ENCODE results near the gene SNX32.

The SNX32 gene

DNA sequence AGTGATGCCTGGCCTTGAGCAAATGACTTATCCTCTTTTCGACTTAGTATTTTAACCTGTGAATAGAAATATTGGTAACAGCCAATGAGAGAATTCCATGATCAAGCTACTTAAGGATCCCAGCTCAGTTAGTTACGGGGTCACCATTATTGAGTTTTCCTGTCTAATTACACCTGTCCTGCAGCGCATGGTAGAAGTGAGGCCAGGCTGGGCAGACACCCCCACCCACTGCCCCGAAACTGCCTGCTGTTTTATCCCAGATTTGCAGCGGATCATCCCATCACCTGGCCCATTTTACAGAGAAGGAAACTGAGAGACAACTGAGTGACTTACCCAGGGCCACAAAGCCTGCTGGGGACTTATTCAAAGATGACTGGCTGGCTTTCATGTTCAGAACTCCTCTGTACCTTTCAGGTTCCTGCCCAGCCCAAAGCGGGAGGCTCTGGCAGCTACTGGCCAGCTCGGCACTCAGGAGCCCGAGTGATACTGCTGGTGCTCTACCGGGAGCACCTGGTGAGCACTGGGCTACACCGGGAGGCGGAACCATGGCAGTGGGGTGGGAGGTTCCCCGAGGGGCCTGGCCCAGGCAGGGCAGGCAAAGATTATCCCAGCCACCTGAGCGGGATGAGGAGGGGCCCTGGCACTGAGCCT, 27.9 kb downstream of the SNX32 start:
- H3K9ac ChIP-seq (ENCODE audit: low read depth in 1 of 2, low read length in 2 of 2): peak overlapping the region; percentile 82 to 100
- H3K4me1 ChIP-seq (ENCODE audit: control insufficient read depth in 1 of 2, insufficient read depth in 2 of 2, low read length in 2 of 2): peaks cover 14 to 20% of the 10 kb centered on the region in 2 donors
- peaks cover 31 to 47% of the 10 kb centered on the region in 2 donors for H3K36me3 ChIP-seq (ENCODE audit: control insufficient read depth in 1 of 2, insufficient read depth in 2 of 2, low read length in 2 of 2)
- H3K9me3 ChIP-seq (ENCODE audit: control insufficient read depth in 1 of 2, low read length in 2 of 2): no peaks in the 10 kb centered on the region
- no peak overlapping the region for H3K27ac ChIP-seq (ENCODE audit: low read depth, low read length)
- peak overlapping the region; percentile 92 to 96 for H3K4me3 ChIP-seq (ENCODE audit: low read depth in 1 of 2, low read length in 2 of 2)
- no peaks in the 10 kb centered on the region for H3K27me3 ChIP-seq (ENCODE audit: control insufficient read depth in 1 of 2, insufficient read depth in 2 of 2, low read length in 2 of 2)

DNA sequence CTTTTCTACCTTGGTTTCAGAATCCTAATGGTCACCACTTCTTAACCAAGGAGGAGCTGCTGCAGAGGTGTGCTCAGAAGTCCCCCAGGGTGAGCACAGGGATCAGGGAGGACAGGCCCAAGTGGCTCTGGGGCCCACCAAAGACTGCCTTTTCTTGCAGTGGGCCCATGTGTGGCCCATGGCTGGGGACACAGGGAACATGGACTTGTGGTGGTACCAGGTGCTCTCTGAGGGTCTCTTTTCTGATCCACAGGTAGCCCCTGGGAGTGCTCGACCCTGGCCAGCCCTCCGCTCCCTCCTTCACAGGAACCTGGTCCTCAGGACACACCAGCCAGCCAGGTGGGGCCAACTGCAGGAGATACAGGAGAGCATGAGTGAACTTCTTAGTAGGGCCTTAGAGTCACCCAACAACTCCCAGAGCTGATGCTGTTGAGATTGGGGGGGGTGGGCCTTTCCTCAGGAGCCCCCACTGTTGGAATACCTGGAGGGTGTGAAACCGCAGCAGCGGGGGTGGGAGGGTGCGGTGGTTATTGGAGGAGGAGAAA, 28.5 kb downstream of the SNX32 start:
- Histone ChIP-seq H3K9me3 (ENCODE audit: control insufficient read depth in 1 of 2, low read length in 2 of 2) (no peaks in the 10 kb centered on the region), H3K36me3 (ENCODE audit: control insufficient read depth in 1 of 2, insufficient read depth in 2 of 2, low read length in 2 of 2) (peaks cover 37 to 53% of the 10 kb centered on the region in 2 donors), H3K9ac (ENCODE audit: low read depth in 1 of 2, low read length in 2 of 2) (no peak overlapping the region), H3K4me3 (ENCODE audit: low read depth in 1 of 2, low read length in 2 of 2) (no peak overlapping the region), H3K4me1 (ENCODE audit: control insufficient read depth in 1 of 2, insufficient read depth in 2 of 2, low read length in 2 of 2) (peaks cover 13 to 19% of the 10 kb centered on the region in 2 donors), H3K27me3 (ENCODE audit: control insufficient read depth in 1 of 2, insufficient read depth in 2 of 2, low read length in 2 of 2) (no peaks in the 10 kb centered on the region), H3K27ac (ENCODE audit: low read depth, low read length) (no peak overlapping the region)

DNA sequence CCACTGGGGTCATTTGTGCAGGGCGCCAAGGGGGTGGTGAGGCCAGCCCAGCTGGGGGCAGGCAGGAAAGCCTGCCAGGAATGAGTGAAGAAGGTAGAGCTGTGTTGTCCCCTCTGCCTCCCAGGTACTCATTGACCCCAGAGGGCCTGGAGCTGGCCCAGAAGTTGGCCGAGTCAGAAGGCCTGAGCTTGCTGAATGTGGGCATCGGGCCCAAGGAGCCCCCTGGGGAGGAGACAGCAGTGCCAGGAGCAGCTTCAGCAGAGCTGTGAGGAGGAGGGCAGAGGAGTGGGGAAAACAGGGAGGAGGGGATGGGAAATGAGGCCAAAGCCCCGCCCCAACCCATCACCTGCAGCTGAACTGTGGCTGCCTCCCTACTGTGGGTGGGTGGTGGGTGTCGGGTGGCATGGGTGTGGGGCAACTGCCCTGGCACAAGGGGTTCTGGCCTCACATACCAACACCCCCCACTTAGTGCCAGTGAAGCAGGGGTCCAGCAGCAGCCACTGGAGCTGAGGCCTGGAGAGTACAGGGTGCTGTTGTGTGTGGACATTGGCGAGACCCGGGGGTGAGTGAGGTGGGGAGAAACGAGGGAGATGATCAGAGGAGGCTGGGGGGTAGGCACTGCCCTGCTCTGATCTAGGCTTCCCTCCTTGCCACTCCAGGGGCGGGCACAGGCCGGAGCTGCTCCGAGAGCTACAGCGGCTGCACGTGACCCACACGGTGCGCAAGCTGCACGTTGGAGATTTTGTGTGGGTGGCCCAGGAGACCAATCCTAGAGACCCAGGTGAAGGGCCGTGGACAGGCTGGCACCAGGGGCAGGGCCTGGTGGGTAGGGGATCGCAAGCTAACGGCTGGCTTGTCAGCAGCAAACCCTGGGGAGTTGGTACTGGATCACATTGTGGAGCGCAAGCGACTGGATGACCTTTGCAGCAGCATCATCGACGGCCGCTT, 29.5 kb downstream of the SNX32 start:
- Histone ChIP-seq H3K27ac (ENCODE audit: low read depth, low read length) (no peak overlapping the region), H3K36me3 (ENCODE audit: control insufficient read depth in 1 of 2, insufficient read depth in 2 of 2, low read length in 2 of 2) (peaks cover 39 to 59% of the 10 kb centered on the region in 2 donors), H3K9ac (ENCODE audit: low read depth in 1 of 2, low read length in 2 of 2) (no peak overlapping the region)

DNA sequence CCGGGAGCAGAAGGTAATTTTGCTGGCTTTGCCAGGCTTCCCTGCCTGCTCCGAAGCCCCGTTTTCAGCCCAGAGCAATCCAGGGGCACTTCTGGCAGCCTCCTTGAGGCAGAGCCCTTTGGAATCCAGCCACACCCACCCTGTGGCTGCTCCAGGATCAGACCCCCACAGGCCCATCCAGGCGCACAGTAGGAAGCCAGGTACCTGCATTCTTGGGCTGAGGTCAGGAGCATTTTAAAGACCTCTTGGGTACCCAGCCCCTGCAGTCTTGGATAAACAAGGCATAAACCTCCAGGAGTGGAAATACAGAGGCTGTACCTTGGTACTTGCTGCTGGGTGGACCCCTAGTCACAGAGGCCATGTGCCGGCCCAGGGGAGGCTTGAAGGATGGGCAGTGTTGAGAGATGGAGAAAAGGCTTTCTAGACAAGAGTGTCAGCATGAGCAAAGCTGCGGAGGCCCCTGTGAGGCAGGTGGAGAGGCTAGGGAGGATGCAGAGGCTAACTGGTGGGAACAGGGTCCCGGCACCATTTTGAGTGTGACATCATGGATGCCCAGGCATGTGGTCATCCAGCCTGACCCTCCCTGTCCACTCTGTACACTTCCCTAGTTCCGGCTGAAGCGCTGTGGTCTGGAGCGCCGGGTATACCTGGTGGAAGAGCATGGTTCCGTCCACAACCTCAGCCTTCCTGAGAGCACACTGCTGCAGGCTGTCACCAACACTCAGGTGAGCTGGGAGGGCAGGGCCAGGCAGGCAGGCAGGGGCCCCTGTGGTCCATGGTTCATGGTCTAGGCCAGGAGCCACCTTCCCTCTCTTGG, 30.3 kb downstream of the SNX32 start:
- Histone ChIP-seq H3K27me3 (ENCODE audit: control insufficient read depth in 1 of 2, insufficient read depth in 2 of 2, low read length in 2 of 2) (no peaks in the 10 kb centered on the region), H3K9ac (ENCODE audit: low read depth in 1 of 2, low read length in 2 of 2) (no peak overlapping the region), H3K36me3 (ENCODE audit: control insufficient read depth in 1 of 2, insufficient read depth in 2 of 2, low read length in 2 of 2) (peaks cover 39 to 59% of the 10 kb centered on the region in 2 donors), H3K4me3 (ENCODE audit: low read depth in 1 of 2, low read length in 2 of 2) (no peak overlapping the region), H3K4me1 (ENCODE audit: control insufficient read depth in 1 of 2, insufficient read depth in 2 of 2, low read length in 2 of 2) (peaks cover 13 to 19% of the 10 kb centered on the region in 2 donors), H3K27ac (ENCODE audit: low read depth, low read length) (no peak overlapping the region), H3K9me3 (ENCODE audit: control insufficient read depth in 1 of 2, low read length in 2 of 2) (no peaks in the 10 kb centered on the region)

More for the DNA sequence above, 29.5 kb downstream of the SNX32 start:
- H3K4me1 ChIP-seq (ENCODE audit: control insufficient read depth in 1 of 2, insufficient read depth in 2 of 2, low read length in 2 of 2): peaks cover 13 to 19% of the 10 kb centered on the region in 2 donors
- H3K4me3 ChIP-seq (ENCODE audit: low read depth in 1 of 2, low read length in 2 of 2): no peak overlapping the region
- no peaks in the 10 kb centered on the region for H3K9me3 ChIP-seq (ENCODE audit: control insufficient read depth in 1 of 2, low read length in 2 of 2)
- no peaks in the 10 kb centered on the region for H3K27me3 ChIP-seq (ENCODE audit: control insufficient read depth in 1 of 2, insufficient read depth in 2 of 2, low read length in 2 of 2)

DNA sequence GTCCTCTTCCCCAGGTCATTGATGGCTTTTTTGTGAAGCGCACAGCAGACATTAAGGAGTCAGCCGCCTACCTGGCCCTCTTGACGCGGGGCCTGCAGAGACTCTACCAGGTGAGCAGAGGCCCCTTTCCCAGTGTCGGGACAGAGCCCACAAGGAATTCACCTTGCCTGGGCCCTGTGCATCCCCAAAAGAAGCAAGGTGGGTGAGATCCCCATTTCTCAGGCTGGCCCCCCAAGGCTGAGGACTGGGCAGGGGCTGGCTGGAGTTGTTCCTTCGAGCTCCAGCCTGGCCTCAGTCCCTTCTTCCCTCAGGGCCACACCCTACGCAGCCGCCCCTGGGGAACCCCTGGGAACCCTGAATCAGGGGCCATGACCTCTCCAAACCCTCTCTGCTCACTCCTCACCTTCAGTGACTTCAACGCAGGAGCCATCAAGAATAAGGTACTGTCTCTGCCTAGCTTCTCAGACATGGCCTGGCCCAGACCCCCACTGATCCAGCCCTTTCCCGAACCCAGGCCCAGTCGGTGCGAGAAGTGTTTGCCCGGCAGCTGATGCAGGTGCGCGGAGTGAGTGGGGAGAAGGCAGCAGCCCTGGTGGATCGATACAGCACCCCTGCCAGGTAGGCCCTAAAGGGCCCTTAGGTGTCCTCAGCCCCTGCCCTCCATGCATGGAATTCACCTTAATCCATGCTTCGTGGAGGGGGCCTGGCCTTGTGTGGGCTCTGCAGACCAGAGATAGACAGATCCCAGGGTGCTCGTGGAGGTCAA, 31.1 kb downstream of the SNX32 start:
- H3K4me1 ChIP-seq (ENCODE audit: control insufficient read depth in 1 of 2, insufficient read depth in 2 of 2, low read length in 2 of 2): peaks cover 13 to 18% of the 10 kb centered on the region in 2 donors
- no peaks in the 10 kb centered on the region for H3K27me3 ChIP-seq (ENCODE audit: control insufficient read depth in 1 of 2, insufficient read depth in 2 of 2, low read length in 2 of 2)
- peaks cover 39 to 59% of the 10 kb centered on the region in 2 donors for H3K36me3 ChIP-seq (ENCODE audit: control insufficient read depth in 1 of 2, insufficient read depth in 2 of 2, low read length in 2 of 2)
- H3K9ac ChIP-seq (ENCODE audit: low read depth in 1 of 2, low read length in 2 of 2): no peak overlapping the region
- no peaks in the 10 kb centered on the region for H3K9me3 ChIP-seq (ENCODE audit: control insufficient read depth in 1 of 2, low read length in 2 of 2)
- no peak overlapping the region for H3K27ac ChIP-seq (ENCODE audit: low read depth, low read length)
- no peak overlapping the region for H3K4me3 ChIP-seq (ENCODE audit: low read depth in 1 of 2, low read length in 2 of 2)

DNA sequence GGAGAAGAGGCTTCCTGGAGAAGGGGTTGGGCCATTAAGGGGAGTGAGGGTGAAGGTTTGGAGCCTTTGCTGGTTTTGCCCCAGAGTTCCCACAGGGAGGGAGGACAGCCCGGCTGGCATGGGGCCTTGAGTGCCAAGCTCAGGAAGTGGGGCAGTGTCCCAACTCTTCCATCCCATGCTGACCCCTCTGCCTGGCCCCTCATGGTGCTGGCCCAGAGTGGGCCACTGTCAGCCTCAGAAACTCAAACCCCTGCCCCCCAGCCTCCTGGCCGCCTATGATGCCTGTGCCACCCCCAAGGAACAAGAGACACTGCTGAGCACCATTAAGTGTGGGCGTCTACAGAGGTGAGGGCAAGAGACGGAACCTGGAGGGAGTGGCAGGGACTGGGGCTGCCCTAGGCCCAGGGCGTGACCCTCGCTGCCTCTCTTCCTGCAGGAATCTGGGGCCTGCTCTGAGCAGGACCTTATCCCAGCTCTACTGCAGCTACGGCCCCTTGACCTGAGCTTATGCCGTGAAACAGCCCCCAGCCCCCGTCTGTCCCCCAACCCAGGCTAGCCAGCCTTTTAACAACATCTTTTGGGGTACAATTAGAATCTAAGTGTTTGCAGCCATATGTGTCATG, 31.9 kb downstream of the SNX32 start:
- Histone ChIP-seq H3K36me3 (ENCODE audit: control insufficient read depth in 1 of 2, insufficient read depth in 2 of 2, low read length in 2 of 2) (peaks cover 39 to 59% of the 10 kb centered on the region in 2 donors), H3K9me3 (ENCODE audit: control insufficient read depth in 1 of 2, low read length in 2 of 2) (no peaks in the 10 kb centered on the region), H3K4me3 (ENCODE audit: low read depth in 1 of 2, low read length in 2 of 2) (no peak overlapping the region), H3K9ac (ENCODE audit: low read depth in 1 of 2, low read length in 2 of 2) (no peak overlapping the region), H3K27me3 (ENCODE audit: control insufficient read depth in 1 of 2, insufficient read depth in 2 of 2, low read length in 2 of 2) (no peaks in the 10 kb centered on the region), H3K27ac (ENCODE audit: low read depth, low read length) (no peak overlapping the region), H3K4me1 (ENCODE audit: control insufficient read depth in 1 of 2, insufficient read depth in 2 of 2, low read length in 2 of 2) (peaks cover 15 to 20% of the 10 kb centered on the region in 2 donors)

DNA sequence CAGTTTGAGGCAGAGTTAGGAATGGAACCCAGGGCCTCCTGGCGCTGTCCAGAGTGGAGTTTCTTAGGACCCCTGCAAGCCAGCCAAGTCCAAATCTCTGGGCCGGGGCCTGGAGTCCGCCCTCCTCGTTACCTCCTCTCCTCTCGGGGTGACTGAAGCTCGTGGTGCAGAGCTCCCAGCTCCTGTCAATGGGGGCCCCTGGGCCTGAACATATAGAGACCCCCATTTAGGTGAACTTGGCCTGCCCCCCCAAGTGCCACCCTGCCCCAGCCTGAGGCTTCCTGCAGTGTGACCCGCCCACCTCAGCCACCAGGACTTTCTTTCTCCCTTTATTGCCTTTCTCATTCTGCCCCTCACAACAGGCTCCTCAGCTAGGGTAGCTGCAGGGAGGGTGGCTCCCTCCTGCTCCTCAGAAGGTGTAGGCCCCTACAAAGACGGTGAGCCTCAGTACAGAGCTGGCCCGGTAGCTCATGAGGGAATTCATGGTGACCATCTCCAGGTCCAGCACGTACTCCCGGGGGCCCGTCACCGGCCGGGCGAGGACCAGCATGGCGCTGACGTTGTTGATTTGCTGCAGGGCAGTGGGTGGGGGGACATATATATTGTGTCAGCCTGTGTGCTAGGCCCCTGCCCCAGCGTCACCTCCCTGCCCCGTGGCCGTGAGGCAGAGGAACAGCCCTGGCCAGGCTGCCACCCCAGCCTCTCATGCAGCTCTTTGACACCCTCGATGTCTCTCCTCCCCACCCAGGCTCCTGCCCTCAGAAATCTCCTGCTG, 32.9 kb downstream of the SNX32 start:
- peaks cover 6 to 22% of the 10 kb centered on the region in 2 donors for H3K4me1 ChIP-seq (ENCODE audit: control insufficient read depth in 1 of 2, insufficient read depth in 2 of 2, low read length in 2 of 2)
- no peak overlapping the region for H3K9ac ChIP-seq (ENCODE audit: low read depth in 1 of 2, low read length in 2 of 2)
- no peak overlapping the region for H3K4me3 ChIP-seq (ENCODE audit: low read depth in 1 of 2, low read length in 2 of 2)
- H3K36me3 ChIP-seq (ENCODE audit: control insufficient read depth in 1 of 2, insufficient read depth in 2 of 2, low read length in 2 of 2): peaks cover 39 to 59% of the 10 kb centered on the region in 2 donors
- no peaks in the 10 kb centered on the region for H3K27me3 ChIP-seq (ENCODE audit: control insufficient read depth in 1 of 2, insufficient read depth in 2 of 2, low read length in 2 of 2)
- H3K9me3 ChIP-seq (ENCODE audit: control insufficient read depth in 1 of 2, low read length in 2 of 2): no peaks in the 10 kb centered on the region
- no peak overlapping the region for H3K27ac ChIP-seq (ENCODE audit: low read depth, low read length)

DNA sequence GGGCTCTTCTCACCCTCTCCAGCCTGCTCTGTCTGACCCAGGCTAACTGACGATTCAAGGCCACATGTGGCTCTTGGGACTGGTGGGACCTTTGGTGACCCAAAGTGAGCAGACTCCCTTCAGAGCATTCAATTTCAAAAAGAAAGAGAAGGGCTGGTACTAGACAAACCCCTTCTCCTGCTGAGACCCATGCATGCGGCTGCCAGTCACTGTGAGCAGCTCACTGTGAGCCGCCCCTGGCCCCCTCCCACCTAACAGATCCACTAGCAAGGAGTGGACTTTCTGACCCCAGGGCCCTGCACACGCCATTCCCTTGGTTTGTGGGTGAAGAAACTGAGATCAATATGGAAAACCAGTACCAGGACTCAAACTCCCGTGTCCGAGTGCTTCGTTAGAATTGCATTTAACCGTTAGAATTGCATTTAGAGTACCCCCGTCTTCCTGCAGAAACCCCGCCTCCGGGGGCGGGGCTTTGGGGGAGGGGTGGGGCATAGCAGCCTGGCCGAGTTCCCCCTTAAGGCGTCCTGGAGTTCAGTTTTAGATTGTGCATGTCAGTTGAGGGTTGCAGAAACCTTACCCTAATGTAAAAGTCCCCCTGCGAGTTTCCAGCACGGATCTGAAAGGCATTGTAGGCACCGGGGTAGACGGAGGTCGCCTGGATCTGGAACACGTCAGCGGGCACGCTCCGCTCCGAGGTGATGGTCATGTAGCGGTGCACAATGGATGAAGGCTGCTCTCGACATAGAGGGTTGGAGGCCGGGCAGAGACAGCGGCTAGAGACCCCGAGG, 33.7 kb downstream of the SNX32 start:
- Histone ChIP-seq H3K4me1 (ENCODE audit: control insufficient read depth in 1 of 2, insufficient read depth in 2 of 2, low read length in 2 of 2) (peaks cover 5 to 17% of the 10 kb centered on the region in 2 donors), H3K36me3 (ENCODE audit: control insufficient read depth in 1 of 2, insufficient read depth in 2 of 2, low read length in 2 of 2) (peaks cover 39 to 53% of the 10 kb centered on the region in 2 donors), H3K27me3 (ENCODE audit: control insufficient read depth in 1 of 2, insufficient read depth in 2 of 2, low read length in 2 of 2) (no peaks in the 10 kb centered on the region), H3K9ac (ENCODE audit: low read depth in 1 of 2, low read length in 2 of 2) (no peak overlapping the region), H3K4me3 (ENCODE audit: low read depth in 1 of 2, low read length in 2 of 2) (no peak overlapping the region), H3K9me3 (ENCODE audit: control insufficient read depth in 1 of 2, low read length in 2 of 2) (no peaks in the 10 kb centered on the region), H3K27ac (ENCODE audit: low read depth, low read length) (no peak overlapping the region)

Measured in duodenal mucosa (tissue), 2 donors.